Suppressor macrophage (primary cell): Measurements from ENCODE around the gene IDH1.
"Not testable (repeated sequence)": the region's sequence is repeated elsewhere in the genome, so short reads cannot be mapped to it uniquely, and the experiment has no call there.

Experiments
- DNase-seq, 4 experiments: peaks; one replicate each; pipeline ENCODE4 v3.0.0-alpha.2; 2020 to 2022

Gene IDH1

DNA sequence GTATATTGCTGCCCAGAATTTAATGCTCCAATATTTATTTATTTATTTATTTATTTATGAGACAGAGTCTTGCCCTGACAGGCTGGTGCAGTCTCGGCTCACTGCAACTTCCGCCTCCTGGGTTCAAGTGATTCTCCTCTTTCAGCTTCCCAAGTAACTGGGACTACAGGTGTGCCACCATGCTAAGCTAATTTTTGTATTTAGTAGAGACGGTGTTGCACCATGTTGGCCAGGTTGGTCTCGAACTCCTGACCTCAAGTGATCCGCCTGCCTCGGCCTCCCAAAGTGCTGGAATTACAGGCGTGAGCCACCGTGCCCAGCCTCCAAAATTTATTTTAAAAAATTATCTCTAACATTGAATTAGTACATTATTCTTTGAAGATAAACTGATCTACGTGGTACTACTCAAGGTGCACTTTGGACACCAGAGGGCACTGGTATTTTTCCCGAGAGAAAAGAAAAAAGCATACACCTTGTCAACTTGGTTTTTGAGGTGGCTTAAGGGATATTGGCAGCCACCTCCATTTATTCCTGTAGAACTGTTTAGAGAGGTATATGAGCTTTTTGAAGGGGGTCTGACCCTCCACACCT lies 1.4 kb upstream of the IDH1 start:
- no peak for DNase-seq

DNA sequence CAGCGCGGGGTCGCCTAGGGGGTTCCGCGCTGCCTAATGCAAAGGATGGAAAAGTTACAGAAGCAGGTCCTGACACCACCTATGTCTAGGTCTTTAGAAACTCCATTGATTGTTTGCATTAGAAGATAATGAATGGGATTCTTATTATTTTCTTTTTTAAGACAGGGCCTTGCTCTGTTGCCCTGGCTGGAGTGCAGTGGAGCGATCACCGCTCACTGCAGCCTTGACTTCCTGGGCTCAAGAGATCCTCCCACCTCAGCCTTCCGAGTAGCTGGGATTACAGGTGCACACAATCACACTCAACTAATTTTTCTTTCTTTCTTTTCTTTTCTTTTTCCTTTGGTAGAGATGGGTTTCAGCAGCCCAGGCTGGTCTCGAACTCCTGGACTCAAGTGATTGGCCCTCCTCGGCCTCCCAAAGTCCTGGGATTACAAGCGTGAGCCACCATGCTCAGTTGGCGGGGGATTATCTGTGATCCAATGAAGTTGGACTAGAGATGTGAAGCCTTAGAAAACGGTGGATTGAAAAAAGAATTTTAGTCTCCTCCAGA lies 761 bp upstream of the IDH1 start:
- no peak for DNase-seq

DNA sequence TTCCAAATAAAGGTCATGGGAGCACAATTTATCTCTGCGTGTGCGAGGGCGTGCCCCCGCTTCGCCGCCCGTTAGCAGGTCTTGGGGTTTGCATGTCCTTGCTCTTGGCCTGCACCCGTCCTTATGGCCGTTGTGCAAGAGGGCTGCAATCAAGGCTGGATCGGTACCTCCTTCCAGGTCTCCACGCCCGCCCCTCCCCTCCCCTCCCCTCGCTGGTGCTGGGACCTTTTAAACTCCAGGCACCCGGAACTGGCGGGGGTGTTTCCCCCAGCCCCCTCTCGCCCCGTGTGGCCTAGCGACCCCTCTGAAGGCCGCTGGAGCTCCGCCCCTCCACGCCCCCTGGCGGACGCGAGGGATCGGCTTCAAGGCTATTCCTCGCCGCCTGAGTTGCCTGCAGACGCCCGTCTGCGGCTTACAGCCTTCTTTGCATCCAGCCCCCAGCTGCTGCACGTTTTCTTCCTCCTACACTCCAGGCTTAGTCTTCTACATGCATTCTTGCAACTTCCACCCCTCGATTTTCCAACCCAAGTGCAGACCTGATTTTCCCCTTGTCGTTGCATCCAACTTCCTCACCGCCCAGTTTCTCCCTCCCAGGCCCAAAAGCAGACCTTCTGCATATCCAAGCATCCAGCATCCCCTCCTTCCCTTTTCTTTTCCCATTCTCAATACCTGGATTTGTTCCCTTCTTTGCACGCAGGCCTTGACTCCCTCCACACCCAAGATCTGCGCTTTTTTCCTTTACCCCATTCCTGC lies 577 bp downstream of the IDH1 start:
- peak; percentile 80 to 92 (median 88) for DNase-seq

GRCh38 chr2:208253600-208254117 lies 1.2 kb downstream of the IDH1 start:
- DNase-seq = no peak

DNA sequence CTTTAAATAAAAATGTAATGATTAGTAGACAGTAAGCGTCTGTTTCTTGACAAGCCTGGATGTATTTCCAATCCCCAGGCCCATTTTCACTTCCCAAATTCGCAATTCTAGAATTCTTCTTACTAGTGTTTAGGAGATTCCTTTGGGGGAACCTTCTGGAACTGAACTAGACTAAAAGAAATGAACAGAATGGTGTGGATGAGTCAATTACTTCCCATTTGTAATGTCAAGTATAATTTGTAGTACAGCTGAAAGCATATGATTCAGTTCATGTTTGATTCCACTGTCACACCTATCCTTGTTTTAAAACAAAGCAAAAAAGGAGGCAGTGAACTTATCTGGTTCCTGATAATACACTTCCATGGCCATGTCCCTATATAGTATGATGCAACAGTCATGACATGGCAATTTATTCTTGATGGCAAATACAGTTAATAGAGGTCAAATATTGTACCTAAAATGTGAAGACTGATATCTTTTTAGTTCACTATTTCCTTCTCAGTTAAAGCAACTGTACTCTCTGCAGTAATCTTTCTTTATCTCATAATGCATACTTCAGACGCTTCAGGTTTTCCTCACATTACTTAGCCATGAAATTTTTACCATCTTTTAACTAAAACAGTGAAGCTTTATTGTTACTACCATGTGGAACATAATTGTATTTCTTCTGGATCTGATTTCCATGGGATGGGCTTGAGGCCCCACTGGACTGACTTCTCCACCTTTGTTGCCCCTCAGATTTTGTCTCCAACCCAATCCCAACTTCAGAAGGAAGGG lies 2.0 kb downstream of the IDH1 start:
- DNase-seq = peak in 2 of 4 experiments; percentile 47 to 53

DNA sequence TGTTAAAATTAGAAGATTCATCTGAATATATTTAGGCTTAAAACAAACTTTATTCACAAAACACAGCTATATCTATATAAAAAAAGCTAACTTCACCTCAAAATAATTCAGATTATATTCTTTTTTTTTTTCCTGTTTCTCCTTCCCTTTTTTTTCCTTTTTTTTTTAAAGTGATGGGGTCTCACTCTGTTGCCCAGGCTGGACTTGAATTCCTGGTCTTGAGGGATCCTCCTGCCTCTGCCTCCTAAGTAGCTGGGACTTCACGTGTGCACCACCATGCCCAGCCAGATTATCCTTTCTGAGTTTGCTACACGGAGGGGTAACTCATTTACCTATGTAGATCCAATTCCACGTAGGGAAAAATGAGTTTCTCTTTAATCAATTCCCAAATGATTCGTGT lies 3.8 kb downstream of the IDH1 start:
- no peak for DNase-seq

GRCh38 chr2:208250388-208250787 lies 4.5 kb downstream of the IDH1 start:
- peak in 3 of 4 experiments; percentile 7 to 51 (median 49) for DNase-seq

DNA sequence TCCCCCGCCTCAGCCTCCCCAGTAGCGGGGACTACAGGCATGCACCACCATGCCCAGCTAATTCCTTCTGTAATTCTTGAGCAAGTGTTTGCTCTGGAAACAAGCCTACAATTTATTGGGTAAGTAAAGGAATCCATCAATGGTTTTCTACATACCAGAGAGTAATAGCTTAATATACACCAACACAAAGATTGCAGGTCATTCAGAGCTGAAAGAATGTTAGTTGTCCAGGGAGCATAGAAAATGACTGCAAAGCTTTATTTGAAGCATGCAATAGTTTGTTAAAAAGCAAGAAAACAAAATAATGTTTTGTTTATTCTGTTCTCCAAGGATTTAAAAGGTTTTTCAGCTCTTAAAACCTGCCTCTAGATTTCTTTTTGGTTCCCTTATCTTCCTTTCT lies 5.6 kb downstream of the IDH1 start:
- no peak for DNase-seq

- DNase-seq = no peak
These were observed 6.3 kb downstream of the IDH1 start for GRCh38 chr2:208248601-208249000.

GRCh38 chr2:208245746-208246145 lies 9.1 kb downstream of the IDH1 start:
- DNase-seq = peak in 2 of 4 experiments; percentile 12 to 27

- no peak for DNase-seq
These were observed 10.4 kb downstream of the IDH1 start for GRCh38 chr2:208244422-208244821.

GRCh38 chr2:208240619-208241209 lies 14.2 kb downstream of the IDH1 start:
- DNase-seq = no peak

DNA sequence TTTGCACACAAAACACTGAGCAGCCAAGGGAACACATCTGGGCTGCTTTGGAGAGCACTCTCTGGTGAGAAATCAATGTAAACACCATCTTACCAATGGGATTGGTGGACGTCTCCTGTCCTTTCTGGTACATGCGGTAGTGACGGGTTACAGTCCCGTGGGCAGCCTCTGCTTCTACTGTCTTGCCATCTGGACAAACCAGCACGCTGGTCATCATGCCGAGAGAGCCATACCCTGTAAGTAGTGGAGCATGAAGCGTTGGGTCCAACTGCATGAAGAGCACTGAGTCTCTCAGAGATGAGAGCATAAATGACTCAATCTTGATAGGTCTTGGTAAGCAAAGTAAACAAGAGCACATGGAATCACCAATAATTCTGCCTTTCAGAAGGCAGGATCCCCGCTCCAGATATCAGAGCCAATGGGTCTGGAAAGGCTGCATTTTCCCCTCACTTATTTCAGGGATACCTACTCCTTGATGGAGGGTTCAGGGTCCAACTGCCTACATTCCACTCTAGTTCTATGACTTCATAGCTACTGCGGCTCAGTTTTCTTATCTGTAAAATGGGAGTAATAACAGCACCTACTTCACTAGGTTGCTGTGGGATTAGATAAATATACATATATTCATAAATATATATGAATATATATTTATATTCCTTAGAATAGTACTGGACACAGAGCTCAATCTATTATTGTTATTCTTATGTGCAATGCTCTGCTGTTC lies 14.9 kb downstream of the IDH1 start:
- no peak for DNase-seq

DNA sequence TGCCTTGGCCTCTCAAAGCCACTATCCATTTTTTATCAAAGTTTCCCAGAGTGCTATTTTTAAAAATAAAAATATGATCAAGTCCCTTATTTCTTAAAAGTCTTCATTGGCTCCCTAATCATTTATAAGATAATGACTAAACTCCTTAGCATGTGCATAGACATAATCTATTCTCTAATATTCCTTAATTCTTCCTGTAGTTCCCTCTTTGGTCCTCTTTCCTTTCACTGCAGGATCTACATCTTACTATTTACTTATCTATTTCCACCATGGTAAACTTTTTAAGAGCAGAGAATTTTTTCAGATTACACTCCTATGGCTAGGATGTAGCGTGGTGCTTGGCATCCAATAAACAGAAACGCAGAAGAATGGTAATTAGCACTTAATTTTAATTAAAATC lies 19.0 kb downstream of the IDH1 start:
- no peak for DNase-seq

- DNase-seq = no peak
These were observed 20.1 kb downstream of the IDH1 start for GRCh38 chr2:208234786-208235185.

- DNase-seq = no peak
These were observed 26.4 kb downstream of the IDH1 start for GRCh38 chr2:208228476-208228875.

DNA sequence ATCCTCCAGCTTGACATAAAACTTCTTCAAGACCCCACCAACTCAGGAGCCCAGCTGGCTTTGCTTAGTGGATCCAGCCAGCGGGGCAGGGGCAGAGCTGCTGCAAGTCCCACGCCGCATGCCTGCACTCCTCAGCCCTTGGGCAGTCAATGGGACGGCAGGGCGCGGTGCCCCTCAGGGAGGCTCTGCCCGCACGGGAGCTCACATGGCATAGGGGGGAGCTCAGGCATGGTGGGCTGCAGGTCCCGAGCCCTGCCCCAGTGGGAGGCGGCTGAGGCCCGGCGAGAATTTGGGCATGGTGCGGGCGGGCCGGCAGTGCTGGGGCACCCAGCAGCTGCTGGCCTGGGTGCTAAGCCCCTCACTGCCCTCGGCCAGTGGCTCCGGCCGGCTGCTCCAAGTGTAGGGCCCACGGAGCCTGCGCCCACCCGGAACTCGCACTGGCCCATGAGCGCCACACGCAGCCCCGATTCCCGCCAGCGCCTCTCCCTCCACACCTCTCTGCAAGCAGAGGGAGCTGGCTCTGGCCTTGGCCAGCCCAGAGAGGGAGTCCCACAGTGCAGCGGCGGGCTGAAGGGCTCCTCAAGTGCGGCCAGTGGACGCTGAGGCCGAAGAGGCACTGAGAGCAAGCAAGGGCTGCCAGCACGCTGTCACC lies 27.2 kb downstream of the IDH1 start:
- no peak for DNase-seq

DNA sequence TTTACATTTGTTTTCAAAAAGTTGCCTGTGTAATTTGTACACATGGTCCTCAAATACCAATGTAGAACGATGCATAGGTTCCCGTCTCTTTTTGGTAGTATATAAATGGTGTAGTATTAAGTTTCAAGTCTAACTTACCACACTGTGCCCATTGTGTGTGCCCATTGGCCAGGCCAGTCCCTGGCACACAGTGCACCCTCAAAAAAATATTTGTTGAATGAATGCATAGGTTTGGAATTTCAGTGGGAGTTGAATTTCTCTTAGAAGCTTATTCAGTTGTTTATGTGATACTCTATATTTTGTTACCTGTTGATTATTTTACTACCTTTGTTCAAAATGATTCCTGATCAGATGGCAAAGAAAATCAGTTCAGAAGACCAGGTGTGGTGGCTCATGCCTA lies 30.1 kb downstream of the IDH1 start:
- no peak for DNase-seq

DNA sequence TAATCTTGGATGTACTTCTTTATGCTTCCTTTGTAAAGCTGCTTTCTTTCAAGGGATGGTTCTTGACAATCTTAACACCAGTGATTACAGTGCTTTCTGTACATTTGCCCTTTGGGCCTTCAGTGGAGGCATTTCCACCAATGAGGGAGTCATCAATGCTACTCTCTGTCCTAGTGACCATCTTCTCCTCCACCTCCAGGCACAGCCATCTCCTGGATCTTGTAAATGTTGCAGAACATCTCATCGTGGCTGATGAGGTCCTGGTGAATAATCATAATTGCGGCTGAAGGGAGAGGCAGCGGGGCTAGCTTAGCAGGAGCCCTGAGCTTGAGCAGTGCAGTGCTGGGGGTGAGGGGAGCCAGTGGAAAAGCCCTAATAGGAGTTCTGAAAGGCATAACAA lies 32.5 kb downstream of the IDH1 start:
- DNase-seq = peak in 1 of 4 experiments; percentile 7

GRCh38 chr2:208221873-208222272 lies 33.0 kb downstream of the IDH1 start:
- not testable (repeated sequence) for DNase-seq

- DNase-seq = no peak
These were observed 44.0 kb downstream of the IDH1 start for GRCh38 chr2:208210688-208211451.
